ENCODE results near the gene AFF3.

Gene AFF3

GRCh38 chr2:100140582-100140981 is 1.8 kb downstream of the AFF3 start:
- DNase-seq (ENCODE audit: low read depth, low spot score): no peak
- no peak overlapping the region for H3K4me3 ChIP-seq (ENCODE audit: low read depth, low read length)
- TF ChIP-seq CTCF (IDR thresholded peaks at IDR 0.05; ENCODE audit: low read depth, low read length): no peak
- in situ Hi-C loops (cut with HindIII; ENCODE audit: low sequenced_read_pairs): no loop called here

GRCh38 chr2:100137866-100138570 is 4.4 kb downstream of the AFF3 start:
- no peak for TF ChIP-seq CTCF (IDR thresholded peaks at IDR 0.05; ENCODE audit: low read depth, low read length)
- DNase-seq (ENCODE audit: low read depth, low spot score): no peak
- no peak overlapping the region for H3K4me3 ChIP-seq (ENCODE audit: low read depth, low read length)
- in situ Hi-C loops (cut with HindIII; ENCODE audit: low sequenced_read_pairs): no loop called here

- TF ChIP-seq CTCF (IDR thresholded peaks at IDR 0.05; ENCODE audit: low read depth, low read length): no peak
- H3K4me3 ChIP-seq (ENCODE audit: low read depth, low read length): no peak overlapping the region
- in situ Hi-C loops (cut with HindIII; ENCODE audit: low sequenced_read_pairs): no loop called here
- no peak for DNase-seq (ENCODE audit: low read depth, low spot score)
These were observed 5.1 kb downstream of the AFF3 start for GRCh38 chr2:100137318-100137717.

DNA sequence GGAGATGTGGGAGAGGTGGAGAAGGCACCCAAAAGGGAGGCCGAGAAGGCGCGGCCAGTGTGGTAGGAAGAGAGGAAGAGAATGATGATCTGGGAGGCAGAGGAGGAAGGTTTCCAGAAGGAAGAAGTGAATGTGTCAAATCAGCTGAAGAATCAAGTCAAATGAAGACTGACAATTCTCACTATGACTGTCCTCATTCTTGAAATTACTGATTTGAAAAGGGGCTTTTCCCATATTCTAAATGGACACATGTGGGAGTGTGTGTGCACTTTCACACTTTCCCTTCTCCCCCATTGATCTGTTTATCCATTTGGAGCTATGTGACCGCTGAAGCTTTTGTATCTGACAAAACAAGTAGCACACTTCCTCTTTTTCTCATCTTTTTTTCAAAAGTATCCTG is 6.1 kb downstream of the AFF3 start:
- no peak for DNase-seq (ENCODE audit: low read depth, low spot score)
- no peak for TF ChIP-seq CTCF (IDR thresholded peaks at IDR 0.05; ENCODE audit: low read depth, low read length)
- no peak overlapping the region for H3K4me3 ChIP-seq (ENCODE audit: low read depth, low read length)
- in situ Hi-C loops (cut with HindIII; ENCODE audit: low sequenced_read_pairs): no loop called here

DNA sequence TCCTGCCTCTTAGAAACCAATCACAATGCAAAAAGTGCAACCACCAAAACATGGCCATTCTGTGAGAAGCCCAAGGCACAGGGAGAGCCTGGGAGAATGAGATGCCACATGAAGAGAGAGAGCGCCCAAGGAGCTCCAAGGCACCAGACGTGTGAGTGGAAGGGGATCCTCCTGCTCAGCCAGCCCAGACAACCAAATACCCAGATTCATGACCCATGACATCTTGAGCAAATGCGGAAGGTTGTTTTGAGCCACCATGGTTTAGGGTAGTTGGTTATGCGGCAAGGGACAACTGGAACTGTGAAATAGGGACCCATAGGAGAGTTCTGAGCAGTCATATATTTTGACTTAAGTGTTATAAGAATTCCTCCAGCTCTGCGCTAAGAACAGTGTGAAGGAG is 7.0 kb downstream of the AFF3 start:
- H3K4me3 ChIP-seq (ENCODE audit: low read depth, low read length): no peak overlapping the region
- no peak for TF ChIP-seq CTCF (IDR thresholded peaks at IDR 0.05; ENCODE audit: low read depth, low read length)
- in situ Hi-C loops (cut with HindIII; ENCODE audit: low sequenced_read_pairs): no loop called here

DNA sequence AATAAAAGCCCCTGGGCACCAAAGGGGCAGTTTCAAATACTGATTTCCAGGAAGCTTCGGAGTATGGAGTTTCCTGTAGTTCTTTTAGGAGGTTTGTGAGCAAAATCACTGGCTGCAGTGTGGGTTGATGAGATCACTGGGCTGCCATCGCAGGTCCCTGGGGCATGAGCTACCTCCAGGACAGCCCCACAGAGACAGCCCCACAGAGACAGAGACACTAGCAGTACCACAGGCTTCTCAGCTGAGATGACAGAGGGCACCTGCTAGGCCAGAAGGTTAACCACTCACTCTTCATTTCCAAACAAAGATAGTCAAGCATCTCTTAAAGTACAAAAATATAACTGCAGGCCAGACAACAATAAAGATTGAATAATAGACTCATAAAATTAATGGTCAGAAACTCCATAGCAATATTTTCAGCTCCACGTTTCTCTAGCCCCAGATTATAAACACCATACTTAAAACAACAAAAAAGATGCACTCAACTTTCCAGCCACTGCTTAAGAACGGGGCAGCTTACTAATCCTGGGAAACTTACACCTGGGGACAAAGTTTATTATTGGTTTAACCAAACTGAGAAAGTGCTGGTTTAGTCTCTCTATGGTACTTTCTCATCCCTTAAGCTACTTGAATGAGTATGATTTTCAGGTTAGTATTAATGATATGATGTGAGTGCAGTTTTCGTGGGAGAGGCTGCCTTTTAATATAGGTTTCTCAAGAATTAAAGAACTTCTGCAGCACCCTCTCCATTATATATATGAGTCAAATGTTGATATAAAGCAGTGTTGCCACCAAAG is 11.6 kb downstream of the AFF3 start:
- no peak for DNase-seq (ENCODE audit: low read depth, low spot score)
- no peak for TF ChIP-seq CTCF (IDR thresholded peaks at IDR 0.05; ENCODE audit: low read depth, low read length)
- no peak overlapping the region for H3K4me3 ChIP-seq (ENCODE audit: low read depth, low read length)
- in situ Hi-C loops (cut with HindIII; ENCODE audit: low sequenced_read_pairs): no loop called here

More for the DNA sequence above, 7.0 kb downstream of the AFF3 start:
- DNase-seq (ENCODE audit: low read depth, low spot score): no peak
